NCI-H82 (cell line): ENCODE results near the gene COX4I1.

Experiments
- DNase-seq: peaks from one replicate; lab custom pipeline; 2025; lab: John Stamatoyannopoulos, UW

Gene COX4I1

DNA sequence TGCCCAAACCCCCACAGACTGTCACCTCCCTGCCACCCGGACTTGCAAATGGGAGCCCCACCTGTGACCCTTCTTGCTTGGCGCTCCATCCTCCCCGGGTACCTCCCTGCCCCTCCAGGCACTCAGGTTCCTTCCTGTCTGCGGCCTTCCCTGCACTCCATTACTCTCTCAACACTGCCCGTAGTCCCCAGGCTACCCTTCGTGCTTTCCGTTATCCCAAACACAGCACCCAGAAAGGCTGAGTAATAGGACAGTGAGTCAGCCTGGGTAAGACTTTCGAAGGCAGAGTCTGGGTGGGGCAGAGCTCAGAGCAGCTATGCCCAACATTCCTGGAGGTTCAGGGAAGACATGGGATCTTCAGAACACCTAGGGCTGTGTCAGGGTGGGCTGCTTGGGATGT is 32.0 kb upstream of the COX4I1 start:
- DNase-seq = no peak

DNA sequence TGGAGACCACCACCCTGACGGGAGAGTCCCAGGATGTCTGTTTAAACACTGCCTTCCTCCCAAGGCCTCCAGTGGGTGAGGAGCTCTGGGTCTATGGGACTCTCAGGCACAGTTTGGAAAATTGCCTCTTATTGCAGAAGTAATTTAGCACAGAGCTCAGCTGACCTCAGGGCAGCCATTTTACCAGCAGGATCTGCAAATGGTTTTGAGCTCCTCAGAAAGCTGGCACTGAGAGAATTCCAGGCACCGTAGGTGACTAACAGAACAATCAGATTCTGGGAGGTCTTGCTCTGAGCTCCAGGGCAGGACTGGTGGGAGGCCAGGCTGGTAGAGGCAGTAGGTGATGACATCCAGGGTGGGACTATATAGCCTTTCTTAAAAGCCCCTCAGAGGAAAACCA is 31.3 kb upstream of the COX4I1 start:
- no peak for DNase-seq

DNA sequence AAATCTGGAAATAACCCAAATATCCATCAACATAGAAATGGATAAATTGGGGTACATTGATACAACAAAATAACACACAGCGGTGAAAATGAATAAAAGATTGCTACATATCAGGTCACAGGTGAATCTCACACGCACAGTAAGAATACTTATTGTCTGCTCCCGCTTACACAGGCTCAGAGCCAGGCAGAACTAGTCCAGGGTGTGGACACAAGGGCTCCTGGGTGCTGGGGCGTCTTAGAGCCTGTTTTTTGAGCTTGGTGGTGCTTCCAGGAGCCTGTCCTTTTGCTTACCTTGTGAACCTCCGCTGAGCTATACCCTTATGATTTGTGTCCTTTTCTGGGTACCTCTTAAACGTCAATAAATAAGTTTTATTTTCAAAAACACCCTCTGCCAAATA is 28.8 kb upstream of the COX4I1 start:
- DNase-seq = no peak

DNA sequence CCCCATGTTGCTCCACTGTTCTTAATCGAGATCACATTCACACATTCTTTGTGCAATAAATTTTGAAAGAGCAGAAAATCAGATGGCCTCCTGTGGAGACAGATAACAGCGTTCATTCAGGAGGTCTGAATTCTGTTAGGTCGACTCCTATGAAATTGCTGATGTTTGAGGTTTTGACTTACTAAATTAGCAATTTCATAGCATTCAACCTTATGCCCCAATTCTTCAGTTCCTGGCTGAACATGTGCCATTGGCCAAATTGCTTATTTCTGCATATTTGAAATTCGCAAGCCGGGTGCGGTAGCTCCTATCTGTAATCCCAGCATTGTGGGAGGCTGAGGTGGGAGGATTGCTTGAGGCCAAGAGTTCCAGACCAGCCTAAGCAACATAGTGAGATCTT is 26.5 kb upstream of the COX4I1 start:
- DNase-seq = no peak

DNA sequence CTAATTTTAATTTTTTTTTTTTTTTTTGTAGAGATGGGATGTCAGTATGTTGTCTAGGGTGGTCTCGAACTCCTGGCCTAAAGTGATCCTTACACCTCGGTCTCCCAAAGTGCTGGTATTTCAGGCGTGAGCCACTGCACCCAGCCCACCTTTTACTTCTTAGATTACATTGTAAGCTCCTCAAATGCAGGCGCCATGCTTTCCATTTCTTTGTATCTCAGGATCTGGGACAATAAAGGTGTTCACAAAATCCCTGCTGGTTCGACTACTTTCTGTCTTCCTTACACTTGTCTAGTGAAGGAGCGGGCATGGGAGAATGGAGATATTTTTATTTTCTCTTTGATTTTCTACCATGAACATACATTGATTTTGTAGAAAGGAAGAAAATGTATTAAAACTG is 25.4 kb upstream of the COX4I1 start:
- no peak for DNase-seq

DNA sequence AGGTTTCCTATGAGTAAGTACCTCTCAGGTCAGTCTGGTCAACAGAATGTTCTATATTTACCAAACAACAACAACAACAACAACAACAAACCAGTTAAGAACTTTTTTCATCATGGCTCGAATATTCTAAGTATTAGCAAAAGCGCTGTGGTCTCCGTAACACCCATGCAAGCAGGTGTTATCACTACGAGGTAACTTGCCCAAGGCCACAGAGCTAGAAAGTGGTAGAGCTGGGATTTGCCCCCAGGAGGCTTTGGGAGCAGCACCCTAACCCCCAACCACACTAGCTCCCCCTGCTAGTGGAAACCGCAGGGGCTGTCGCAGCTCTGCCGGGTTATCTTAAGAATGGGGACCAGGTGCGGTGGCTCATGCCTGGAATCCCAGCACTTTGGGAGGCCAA is 24.7 kb upstream of the COX4I1 start:
- DNase-seq = no peak

DNA sequence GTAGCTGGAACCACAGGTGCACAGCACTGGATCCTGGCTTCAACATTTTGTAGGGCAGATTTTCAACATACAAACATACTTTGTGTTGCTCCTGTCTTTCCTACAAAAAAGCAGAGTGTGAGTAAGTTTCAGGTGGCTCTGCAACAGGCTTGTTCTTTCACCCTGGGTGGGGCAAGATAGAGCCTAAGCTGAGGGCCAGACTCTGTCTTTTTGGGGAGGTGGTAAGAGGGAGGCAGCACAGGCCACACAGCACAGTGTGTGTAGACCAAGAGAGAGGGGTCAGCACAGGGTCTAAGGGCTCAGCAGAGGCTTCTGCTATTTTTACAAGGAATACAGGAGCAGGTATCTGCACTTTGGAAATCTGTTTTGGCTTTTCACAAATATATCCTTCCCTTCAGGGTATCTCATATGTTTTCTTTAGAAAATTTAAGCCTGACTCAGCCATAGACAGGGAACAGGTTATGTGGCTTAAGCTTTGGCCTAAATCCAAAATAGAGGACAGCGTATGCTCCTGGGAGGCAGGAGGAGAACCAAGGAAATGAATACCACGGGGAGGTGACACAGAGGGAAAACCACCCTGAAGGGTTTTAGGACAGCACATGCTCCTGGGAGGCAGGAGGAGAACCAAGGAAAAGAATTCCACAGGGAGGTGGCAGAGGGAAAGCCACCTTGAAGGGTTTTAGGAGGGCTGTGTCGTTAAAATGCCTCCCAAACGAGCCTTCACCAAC is 21.7 kb upstream of the COX4I1 start:
- DNase-seq = no peak

DNA sequence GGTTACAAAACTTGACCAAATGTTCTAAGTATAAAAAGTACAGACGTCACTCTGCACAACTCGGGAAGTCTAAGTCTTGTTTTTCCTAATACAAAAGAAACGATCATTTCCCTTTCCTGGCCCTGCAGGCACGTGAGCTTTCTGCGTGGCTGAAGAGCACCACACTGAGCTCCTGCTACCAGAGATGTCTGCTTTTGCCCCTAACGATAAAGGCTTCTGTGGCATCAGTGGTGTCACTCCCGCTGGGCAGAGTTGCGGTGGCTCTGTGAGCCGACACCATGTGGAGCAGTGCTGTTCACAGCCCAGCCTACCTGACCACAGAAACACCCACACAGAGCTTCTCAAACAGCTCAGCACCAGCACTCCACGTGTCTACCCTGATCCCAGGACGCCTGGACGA is 20.6 kb upstream of the COX4I1 start:
- no peak for DNase-seq

DNA sequence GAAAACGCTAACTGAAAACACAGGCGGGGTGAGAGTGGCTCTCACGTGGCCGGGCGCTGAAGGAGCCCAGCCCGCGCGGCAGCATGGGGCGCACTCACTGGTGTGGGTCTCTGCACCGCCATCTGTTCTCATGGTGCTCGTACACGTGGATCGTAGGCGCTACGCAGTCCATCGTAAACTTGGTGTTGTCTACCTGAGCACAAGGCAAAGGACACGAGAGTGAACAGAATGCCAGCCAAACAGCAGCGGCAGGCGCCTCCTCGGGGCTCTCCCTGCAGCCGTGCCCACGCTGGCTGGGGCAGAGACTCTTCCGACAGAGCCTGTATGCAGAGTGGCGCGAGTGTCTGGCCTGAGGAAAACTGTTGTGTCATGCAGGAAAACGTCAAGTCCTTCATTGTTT is 19.2 kb upstream of the COX4I1 start:
- DNase-seq = no peak

DNA sequence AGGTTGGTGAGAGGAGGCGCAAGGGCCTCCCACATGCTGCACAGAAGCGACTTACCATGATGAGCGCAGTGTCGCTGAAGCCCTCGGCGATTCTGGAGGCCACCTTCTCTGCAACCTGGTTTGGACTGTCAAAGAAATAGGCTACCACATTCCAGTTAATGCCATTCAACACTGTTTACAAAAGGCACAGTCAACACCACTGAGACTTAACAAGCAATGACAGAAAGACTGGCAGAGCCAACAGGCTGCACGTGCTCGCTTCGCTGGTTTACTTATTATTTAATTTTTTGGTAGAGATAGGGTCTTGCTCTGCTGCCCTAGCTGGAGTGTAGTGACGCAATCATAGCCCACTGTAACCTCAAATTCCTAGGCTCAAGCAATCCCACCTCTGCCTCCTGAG is 18.3 kb upstream of the COX4I1 start:
- no peak for DNase-seq

DNA sequence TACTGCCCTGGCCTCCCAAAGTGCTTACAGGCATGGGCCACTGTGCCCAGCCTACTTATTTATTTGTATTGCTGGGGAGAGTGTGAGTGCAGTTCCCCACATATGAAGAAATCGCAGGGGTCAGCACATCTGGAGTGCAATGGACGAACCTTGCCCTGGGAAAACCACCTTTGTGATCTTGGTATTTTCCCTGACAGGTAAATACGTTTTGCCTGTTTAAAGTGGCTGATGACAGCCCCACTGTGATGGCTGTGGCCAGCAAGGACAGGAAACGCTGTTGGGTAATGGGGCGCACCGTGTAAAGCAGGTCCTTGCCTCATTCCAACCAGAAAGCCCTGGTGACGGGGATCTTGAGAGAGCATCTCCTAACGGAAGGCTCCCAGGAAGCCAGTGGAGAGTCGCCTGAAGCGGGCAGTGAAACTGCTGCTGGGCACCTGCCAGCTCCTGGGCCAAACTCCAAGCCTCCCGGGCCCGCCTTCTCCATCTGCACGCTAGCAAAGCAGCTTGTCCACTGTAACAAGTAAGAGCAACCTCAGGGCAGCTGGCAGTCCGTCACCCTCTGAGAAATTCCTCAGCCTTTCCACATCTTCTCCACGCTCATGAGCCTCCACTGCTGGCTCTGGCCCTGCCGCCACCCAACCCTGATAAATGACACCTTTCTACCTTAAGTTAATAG is 17.7 kb upstream of the COX4I1 start:
- DNase-seq = no peak

DNA sequence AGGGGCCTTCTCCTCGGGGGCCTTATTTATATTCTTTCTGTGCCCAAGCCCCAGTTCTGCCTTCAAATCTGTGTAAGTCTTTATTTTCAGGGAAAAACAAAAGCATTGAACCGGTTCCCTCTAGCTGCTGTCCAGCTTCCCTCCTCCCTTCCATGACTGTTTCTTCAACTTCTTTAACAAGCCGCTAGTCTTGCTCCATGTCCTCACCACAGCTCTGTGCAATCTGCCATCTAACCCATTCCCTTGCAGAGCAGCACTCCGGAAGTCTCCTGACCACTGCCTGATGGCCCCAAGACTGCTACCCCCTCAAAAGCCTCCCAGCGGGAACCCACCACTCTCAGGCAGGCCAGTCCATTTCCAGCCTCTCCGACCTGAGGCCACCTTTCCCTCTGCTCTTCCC is 17.0 kb upstream of the COX4I1 start:
- no peak for DNase-seq

DNA sequence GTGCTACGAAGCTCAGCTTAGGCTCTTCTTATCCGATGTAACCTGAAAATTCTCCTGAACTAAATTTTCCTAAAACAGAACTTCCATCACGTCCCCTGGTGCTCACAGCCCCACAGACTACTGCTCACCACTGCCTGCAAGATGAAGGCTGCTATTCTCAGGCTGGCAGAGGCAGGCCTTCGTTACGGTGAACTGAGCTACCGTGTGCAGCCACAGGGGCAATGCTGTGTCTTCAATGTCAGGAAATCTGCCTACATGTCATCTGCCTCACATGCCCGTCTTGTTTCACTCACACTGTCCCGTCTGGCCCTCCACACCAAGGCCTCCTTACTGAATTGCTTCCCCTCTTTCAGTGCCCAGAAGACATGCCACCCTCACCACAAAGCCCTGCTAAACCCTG is 16.1 kb upstream of the COX4I1 start:
- DNase-seq = no peak

DNA sequence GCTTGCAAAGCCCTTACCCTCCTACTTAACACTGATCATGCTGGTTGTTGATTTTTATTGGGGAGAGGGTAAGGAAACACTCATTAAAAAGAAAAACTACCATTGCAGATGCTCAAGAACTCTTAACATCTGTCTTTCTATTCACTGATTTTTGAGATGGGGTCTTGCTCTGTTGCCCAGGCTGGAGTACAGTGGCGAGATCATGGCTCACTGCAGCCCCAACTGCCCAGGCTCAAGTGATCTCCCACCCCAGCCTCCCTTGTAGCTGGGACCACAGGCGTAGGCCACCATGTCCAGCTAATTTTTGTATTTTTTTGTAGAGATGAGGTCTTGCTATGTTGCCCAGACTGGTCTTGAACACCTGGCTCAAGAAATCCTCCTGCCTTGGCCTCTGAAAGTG is 14.7 kb upstream of the COX4I1 start:
- DNase-seq = no peak

DNA sequence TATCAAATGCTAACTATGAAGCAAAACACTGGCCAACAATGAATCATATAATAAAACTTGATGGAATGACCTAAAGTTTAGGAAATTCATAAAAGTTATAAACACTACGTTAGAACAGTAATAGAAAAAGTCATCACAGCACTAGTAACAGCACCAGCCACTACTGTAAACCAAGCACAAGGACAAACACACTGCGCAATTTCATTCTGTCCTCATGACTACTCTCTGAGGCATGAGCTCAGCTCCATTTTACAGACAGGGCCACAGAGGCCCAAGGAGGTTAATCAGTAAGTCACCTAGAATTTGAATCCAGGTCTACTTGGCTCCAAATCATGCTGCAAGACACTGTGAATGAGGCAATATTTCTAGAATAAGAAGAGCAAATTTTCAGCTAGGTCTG is 13.6 kb upstream of the COX4I1 start:
- DNase-seq = no peak

DNA sequence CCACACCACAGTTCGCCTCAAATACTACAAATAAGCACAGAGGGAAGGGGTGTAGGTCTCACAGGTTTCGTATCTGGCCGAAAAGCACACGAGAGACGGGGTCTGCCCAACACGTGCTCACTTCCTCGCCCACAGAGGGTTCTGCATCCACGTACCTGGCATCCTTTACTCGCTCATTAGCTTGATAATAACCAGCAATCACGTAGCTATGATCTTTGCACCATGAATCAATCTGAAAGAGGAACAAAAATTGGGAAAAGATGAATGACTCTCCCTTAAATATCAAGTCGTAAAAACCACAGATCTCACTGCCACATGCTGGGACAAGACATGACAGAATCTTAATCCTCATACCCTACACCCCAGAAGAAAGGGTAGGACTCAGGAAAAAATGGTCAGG is 10.7 kb upstream of the COX4I1 start:
- DNase-seq = no peak

DNA sequence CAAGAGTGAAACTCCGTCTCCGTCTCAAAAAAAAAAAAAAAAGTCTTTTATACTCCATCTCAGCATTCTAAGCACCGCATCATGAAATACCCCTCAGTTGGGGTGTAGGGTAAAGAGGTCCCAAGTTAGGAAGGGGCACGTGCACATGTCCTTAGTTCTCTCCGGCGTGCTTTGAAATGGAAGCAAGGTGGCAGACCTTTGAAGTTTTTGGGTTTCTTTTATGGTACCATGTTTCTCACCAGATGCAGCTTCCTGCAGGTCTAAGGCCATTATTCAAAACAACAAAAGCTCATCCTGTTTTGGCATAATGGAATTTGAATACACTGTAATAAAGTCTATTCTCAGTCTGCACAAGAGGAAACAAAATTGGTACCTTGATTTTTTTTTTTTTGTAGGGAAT is 9.7 kb upstream of the COX4I1 start:
- DNase-seq = no peak

DNA sequence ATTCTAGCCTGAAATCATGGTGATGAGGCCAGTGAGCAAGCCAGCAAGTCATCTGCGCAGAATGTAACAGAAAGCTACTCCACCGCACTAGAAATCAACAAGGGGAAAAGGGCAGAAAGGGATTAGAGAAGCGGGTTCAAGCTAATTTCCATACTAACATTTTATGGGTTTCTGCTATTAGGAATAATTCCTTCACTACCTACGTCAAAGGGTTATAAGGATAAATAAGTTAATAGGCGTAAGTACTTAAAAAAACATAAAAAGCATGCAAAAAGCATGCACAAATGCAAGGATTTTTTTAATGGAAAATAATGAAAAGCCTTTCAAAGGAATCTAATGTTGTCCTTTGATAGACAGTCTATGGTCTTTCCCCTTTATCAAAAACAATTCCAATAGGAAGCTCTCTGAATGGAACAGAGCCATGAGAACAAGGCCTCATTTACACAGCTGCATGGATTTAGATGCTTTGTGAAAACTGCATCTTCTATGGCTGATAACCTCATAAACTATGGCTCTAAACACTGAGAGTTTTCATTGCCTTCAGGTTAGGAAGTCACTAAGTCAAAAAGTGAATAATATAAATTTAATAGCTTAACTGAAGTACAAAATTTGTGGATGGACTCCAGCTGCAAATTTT is 5.7 kb upstream of the COX4I1 start:
- DNase-seq = no peak

DNA sequence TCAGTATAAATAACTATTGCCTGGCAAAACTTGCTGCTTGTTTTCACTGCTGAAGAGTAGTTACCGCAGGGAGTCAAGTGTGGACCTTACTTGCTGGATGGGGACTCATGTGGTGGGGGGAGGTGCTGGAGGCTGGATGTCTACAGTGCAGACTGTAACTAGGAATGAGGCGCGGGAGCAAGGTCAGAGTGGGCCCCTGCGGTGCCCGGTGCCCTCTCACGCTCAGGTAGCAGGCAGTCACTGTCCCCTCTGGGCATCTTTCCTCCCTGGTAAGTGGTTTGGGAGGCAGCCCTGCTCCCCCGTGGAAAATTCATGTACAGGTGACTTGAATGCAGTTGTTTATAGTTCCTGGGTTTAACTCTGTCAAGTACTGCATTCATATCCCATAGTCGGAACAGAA is 4.8 kb upstream of the COX4I1 start:
- DNase-seq = no peak

DNA sequence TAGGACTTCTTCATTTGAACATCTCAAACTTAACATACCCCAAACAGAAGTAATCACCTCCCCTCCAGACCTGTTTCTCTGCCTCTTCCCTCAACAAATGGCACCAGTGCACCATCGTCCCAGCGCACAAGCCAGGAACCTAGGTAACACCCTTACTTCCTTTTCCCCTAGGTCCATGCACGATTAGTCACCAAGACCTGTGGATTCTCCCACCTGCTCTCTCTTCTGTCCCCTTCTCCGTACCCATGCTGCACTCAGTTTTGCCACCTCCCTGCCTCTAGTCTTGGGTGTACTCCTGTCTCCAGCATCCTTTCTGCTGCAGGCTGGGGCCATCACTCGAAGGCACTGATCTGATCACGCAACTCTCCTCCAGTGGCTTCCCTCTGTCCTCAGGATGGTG is 3.3 kb upstream of the COX4I1 start:
- no peak for DNase-seq

DNA sequence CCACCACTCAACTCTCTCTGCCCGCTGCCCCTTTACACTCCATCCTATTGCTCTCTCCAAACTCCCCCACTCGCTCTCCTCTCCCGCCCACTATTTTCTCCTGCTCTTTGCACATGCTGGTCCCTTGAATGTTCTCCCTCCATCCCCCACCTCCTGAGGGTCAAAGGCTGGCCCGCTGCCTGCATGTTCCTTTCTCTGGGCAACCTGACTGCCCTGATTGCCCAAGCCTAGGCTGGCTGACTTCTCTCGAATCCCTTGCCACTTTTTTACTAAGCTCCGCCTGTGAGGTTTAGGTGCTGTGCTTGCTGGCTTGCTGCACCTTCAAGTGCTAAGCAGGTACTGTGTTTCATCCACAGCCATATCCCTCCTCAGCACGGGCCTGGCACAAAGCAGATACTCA is 2.9 kb upstream of the COX4I1 start:
- no peak for DNase-seq

DNA sequence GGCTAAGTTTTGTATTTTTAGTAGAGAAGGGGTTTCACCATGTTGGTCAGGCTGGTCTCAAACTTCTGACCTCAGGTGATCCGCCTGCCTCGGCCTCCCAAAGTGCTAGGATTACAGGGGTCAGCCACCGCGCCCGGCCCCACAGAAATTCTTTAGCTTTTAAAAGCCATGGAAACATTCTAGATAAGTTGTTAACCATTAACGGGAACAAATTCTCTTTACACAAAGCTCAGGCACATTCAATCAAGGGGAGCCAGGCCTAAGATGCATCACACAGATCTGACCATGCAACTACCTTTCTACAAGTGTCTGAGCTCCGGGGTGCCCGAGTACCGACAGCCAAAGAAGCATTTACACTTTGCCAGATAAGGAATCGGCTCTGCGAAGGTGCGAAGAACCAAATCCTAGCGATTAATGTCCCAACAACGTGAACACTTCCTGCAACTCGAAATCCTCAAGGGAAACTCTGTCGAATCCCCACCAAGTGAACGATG is 1.2 kb upstream of the COX4I1 start:
- no peak for DNase-seq

DNA sequence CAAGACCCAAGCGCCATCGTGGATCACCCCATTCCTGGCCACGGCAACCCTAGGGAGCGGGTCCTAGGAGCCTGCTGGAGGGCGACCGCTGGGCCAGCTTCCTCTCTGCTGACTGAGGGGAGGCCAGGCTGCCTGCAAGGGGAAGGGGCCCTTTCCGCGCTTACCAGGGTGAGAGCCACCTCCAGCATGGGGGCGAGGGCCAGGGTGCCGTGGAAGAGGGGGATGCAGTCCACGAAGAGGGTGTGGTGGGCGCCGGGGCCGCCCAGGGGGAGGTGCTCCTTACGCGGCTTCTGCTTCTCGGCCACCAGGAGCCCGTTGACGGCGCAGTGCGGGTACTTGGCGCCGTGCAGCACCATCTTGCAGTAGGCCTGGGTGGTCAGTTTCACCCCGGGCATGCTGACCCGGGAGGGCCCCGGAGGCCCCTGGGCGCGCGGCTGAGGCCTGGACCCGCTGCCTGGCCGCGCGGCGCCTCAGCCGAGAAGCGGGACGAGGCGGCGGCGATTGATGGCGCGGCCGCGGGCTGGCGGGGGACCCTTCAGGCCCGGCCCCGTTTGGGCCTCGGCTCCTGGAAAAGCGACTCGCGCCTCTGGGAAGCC is 496 bp upstream of the COX4I1 start:
- DNase-seq = peak; percentile 26
